GM21786 (cell line): Measurements from ENCODE around the gene PCDHB13.

ENCODE experiments used
- ATAC-seq: cut with Tn5 transposase; IDR thresholded peaks from one replicate; pipeline ENCODE4 v1.9.1; 2021; ENCODE audit not compliant: unreplicated experiment

The PCDHB13 gene

DNA sequence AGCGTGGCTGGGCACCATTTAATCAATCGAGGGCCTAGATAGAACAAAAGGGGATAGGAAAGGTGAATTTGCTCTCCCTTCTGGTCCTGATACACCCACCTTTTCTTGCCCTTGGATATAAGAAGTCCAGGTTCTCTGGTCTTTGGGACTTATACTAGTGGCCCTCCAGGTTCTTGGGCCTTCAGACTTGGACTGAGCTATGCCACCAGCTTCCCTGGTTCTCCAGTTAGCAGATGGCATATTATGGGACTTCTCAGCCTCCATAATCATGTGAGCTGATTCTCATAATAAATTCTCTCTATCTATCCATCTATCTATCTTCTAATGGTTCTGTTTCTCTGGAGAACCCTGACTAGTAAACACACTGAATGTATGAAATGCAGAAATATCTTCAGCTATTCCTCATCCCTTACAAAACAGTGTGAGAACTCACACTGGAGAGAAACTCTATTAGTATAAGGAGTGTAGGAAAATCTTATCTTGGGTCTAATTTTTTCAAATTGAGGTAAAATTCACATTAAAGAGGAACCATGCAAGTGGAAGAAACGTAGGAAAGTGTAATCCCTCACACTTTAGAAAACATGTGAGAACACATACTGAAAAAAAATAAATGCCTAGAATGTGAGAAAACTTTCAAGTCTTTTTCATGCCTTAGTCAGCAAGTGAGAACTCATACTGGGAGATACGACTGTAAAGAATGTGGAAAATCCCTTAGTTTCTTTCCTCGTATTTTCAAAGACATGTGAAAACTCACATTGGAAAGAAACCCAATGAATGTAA, 46.9 kb downstream of the PCDHB13 start:
- ATAC-seq: no peak

DNA sequence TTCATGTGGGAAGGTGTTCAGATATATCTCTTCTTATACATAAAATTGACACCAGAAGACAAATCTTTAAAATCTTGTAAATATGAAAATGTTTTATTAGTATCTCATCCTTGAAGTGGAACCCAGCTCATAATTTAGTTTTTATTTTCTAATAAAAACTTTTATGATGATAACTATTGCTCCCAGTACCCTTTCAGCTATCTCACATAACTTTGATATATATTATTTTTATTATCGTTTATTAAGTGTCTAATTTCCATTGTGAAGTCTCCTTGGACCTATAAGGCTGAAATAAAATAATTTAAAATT, 47.5 kb downstream of the PCDHB13 start:
- ATAC-seq: no peak
